ENCODE data around the gene SERTAD4.

Gene SERTAD4

GRCh38 chr1:210233216-210233494 is 559 bp downstream of the SERTAD4 start:
- no peak for DNase-seq (ENCODE audit: low read depth)

GRCh38 chr1:210233495-210234328 is 1.1 kb downstream of the SERTAD4 start:
- DNase-seq (ENCODE audit: low read depth) = no peak

- DNase-seq (ENCODE audit: low read depth) = no peak
These were observed 1.7 kb downstream of the SERTAD4 start for GRCh38 chr1:210234329-210234757.

GRCh38 chr1:210235363-210236053 is 2.9 kb downstream of the SERTAD4 start:
- DNase-seq (ENCODE audit: low read depth) = no peak

- no peak for DNase-seq (ENCODE audit: low read depth)
These were observed 3.8 kb downstream of the SERTAD4 start for GRCh38 chr1:210236386-210236839.

- peak; percentile 53 for DNase-seq (ENCODE audit: low read depth)
These were observed 4.3 kb downstream of the SERTAD4 start for GRCh38 chr1:210236840-210237409.

- DNase-seq (ENCODE audit: low read depth) = no peak
These were observed 4.9 kb downstream of the SERTAD4 start for GRCh38 chr1:210237479-210237878.

- DNase-seq (ENCODE audit: low read depth) = no peak
These were observed 5.4 kb downstream of the SERTAD4 start for GRCh38 chr1:210237981-210238380.

- no peak for DNase-seq (ENCODE audit: low read depth)
These were observed 6.9 kb downstream of the SERTAD4 start for GRCh38 chr1:210239349-210240111.

- DNase-seq (ENCODE audit: low read depth) = no peak
These were observed 8.5 kb downstream of the SERTAD4 start for GRCh38 chr1:210241121-210241520.

- no peak for DNase-seq (ENCODE audit: low read depth)
These were observed 12.3 kb downstream of the SERTAD4 start for GRCh38 chr1:210244746-210245367.

GRCh38 chr1:210246447-210246846 is 13.9 kb downstream of the SERTAD4 start:
- no peak for DNase-seq (ENCODE audit: low read depth)

- no peak for DNase-seq (ENCODE audit: low read depth)
These were observed 15.7 kb downstream of the SERTAD4 start for GRCh38 chr1:210248341-210248740.

GRCh38 chr1:210250665-210250997 is 18.0 kb downstream of the SERTAD4 start:
- DNase-seq (ENCODE audit: low read depth) = no peak

- DNase-seq (ENCODE audit: low read depth) = no peak
These were observed 18.5 kb downstream of the SERTAD4 start for GRCh38 chr1:210250998-210251679.

GRCh38 chr1:210251680-210252490 is 19.3 kb downstream of the SERTAD4 start:
- no peak for DNase-seq (ENCODE audit: low read depth)

- no peak for DNase-seq (ENCODE audit: low read depth)
These were observed 20.0 kb downstream of the SERTAD4 start for GRCh38 chr1:210252621-210253051.

GRCh38 chr1:210254298-210254697 is 21.7 kb downstream of the SERTAD4 start:
- DNase-seq (ENCODE audit: low read depth) = no peak

- DNase-seq (ENCODE audit: low read depth) = no peak
These were observed 25.3 kb downstream of the SERTAD4 start for GRCh38 chr1:210257698-210258529.

GRCh38 chr1:210259561-210259960 is 27.0 kb downstream of the SERTAD4 start:
- DNase-seq (ENCODE audit: low read depth) = peak; percentile 83

All from GM04503 (cell line).